Hepatic stellate cell (primary cell): ENCODE data around the gene GLCE.

Source experiments
- DNase-seq: peaks from one replicate; pipeline ENCODE4 v3.0.0; 2011; ENCODE audit warnings: low spot score

The GLCE gene

DNA sequence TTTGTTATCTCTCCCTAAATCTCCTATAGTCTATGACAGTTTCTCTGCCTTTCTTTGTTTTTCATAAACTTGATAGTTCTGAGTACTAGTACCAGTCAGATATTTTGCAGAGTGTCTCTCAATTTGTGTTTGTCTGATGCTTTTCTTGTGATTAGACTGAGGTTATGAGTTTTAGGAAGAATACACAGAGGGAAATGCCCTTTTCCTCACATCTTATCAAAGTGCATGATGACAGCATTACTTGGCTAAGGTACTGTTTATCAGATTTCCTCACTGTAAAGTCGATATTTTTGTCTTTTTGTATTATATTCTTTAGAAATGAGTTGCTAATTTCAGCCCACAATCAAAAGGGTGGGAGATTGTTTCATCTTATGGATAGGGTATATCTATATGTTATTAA, 45.6 kb downstream of the GLCE start:
- DNase-seq, result no peak

DNA sequence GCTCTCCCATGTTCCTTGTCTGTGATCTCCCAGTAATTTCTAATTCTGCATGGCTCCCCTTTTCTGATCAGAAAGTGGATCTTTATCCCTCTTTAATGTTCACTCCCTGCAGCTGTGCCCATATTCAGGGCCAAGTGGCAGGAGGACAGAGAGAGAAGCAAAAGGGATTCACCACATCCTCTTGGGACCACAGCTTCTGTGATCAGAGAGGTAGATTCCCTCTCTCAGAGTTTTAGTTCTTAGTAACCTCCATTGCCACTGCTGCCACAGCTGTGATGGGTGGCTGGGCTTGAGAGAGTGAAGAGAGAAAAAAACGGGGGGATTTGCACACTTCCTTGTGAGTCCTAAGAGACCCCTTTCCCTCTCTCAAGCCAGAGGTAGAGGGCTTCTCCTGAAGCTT, 49.2 kb downstream of the GLCE start:
- DNase-seq, result no peak

DNA sequence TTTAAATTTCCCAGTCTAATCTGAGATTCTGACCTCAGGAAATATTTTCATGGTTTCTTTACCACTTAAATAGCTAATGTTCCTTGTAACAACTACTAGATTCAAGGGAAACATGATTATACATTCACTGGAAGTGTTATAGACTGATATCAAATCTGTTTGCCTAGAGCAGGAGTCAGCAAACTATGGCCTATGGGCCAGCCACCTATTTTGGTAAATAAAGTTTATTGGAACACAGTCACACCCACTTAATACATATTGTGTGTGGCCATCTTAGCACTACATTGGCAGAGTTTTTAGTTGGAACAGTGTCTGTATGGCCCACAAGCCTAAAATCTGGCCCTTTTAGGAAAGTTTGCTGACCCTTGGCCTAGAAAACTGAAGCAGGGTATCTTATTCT, 50.1 kb downstream of the GLCE start:
- DNase-seq, result no peak

DNA sequence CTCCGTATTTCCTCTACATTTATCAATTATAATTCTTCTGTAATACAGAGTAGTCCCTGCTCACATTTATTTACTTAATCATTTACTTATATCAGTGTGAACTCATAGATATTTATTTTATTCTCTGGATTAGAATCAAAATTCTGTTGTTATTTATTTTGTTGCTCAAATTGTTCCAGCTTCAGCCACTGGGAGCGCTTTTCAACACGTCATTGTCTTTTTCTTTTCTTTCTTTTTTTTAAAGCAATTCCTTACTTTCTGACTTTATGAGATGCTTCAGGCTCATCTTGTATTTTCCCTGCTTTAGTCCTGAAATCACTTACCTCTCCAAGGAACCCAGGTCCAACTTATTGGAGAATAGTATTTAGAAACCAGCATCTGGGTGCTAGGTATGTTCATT, 53.4 kb downstream of the GLCE start:
- no peak for DNase-seq

DNA sequence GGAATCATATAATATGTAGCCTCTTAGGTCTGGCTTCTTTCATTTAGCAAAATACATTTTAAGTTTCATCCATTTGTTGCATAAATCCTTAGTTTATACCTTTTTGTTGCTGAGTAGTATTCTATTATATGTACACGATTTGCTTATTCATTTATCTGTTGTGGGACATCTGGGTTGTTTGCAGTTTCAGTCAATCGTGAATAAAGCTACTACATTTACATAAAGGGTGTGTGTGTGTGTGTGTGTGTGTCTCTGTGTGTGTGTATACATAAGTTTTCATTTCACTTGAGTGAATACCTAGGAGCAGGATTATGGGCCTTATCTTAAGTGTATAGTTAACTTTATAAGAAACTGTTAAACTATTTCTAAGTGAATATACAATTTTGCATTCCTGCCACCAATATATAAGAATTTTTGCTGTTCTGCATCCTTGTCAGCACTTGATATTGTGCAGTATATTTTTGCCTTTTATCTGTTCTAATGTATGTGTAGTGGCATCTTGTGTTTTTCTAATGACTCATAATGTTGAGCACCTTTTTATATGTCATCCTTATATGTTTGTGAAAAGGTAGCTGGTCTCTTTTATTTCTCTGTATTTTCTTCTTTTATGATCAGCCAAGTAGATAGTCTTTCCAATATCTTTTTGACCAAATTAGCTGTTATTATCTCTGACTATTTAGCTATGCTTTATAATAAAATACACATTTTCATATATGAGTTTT, 55.0 kb downstream of the GLCE start:
- no peak for DNase-seq

DNA sequence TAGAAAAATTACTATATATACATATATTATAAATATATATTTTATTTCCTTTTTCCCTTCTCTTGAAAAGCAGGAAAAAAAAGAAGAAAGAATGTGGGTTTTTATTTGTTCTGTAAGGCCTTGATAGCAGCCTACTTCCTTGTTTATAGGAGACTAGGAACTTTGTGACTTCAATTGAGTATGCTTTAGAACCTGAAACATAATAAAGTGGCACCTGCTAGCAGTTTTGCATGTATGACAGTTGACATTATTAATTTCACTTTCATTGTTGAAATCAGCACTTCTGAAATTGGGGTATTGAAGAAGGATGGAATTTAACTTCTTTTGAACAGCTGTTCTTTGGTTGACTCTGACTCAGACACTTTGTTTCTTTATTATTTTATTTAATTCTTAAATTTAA, 56.9 kb downstream of the GLCE start:
- DNase-seq, result no peak

DNA sequence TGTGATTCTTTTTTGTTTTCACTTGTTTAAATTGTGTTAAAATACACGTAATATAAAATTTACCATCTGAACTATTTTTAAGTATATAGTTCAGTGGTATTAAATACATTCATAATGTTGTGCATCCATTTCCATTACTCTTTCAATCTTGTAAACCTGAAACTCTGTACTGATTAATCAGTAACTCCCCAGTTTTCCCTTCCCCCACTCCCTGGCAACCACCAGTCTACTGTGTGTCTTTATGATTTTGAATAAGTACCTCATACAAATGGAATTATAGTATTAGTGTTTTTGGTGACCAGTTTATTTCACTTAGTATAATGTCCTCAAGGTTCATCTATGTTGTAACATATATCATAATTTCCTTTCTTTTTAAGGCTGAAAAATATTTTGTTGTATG, 59.3 kb downstream of the GLCE start:
- no peak for DNase-seq

DNA sequence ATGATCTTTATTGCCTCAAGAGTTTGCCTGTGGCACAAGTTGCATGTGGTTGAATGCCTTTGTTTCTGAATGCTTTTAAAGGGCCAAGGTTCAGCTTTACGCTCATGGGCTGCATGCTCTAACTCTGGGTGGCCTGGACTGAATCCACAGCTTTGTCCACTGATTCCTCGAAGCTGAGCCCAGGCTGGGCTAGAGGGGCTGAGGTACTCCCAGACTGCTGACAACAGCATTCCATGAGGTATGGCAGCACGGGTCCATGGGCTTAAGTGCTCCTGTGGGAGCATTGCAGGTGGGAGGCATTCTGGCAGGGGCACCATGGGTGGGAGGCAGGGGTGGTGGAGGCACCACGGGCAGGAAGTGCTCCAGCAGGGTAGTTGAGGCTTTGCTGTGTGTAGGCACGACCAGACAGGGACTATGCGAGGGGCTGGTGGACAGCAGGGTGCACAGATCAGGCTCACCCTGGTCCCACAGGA, 61.6 kb downstream of the GLCE start:
- DNase-seq, result no peak

DNA sequence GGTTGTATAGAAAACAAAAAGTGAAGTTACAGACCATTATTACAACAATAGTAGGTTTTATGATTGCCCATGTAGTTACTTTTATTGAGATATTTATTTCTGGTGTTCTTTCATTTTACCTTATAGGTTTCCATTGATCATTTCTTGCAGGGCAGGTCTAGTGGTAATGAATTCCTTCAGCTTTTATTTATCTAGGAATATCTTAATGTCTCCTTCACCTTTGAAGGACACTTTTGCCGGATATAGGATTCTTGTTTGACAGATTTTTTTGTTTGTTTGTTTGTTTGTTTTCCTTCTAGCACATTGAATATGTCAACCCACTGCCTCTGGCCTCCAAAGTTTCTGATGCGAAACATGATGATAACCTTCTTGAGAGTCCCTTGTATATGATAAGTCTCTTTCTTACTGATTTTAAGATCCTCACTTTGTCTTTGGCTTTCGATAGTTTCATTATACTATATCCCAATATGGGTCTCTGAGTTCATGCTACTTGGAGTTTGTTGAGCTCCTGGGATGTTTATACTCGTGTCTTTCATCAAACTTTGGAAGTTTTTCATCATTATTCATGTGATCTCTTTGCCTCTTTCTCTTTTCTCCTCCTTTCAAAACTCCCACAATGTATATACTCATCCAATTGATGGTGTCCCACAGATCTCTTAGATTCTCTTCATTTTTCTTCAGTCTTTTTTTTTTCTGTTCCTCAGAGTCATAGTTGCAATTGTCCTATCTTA, 62.8 kb downstream of the GLCE start:
- no peak for DNase-seq

DNA sequence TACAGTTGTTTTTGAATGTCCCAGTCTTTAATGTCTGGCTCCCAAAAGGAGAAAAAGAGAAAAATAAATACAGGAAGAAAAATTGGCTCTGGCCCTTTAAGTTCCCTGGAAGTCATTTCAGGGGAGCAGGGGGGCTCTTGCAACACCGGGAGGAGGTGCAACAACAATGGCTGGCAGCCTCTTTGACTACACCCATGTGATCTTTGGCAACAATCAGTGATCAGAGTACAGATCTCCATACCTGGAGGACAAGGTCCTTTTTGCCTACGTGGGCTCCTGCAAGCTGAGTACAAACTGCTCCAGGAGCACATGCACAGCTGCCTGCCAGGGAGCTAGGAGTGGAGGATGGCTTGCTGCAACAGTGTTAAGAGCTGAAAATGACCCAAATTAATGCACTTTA, 63.9 kb downstream of the GLCE start:
- DNase-seq, result no peak

DNA sequence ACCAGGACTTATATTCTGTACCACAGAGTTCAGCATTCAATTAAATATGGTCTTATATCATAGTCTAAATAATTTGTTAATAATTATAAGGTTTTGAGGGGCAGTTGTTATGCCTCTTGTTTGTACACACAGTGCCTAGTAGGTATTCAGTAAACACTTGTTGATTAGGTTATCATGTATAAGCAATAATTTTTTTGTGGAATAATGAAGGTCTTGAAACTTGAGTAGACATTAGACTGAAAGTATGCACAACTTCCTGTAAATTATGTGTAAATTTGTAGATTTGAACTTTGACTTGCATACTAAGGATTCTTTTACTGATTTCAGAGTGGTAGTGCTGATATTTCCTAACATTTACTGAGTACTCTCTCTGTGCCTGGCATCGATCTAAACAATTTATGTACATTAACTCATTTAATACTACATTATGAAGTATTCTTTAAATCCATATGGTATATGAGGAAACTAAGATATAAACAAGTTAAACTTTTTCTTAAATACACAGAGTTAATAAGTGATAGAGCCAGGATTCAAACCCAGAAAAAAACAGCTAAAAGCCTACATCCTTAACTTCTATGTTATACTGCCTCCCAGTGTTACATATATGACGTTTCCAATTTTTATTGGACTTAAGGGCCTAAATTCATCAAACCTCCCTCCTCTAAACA, 65.1 kb downstream of the GLCE start:
- DNase-seq, result peak; percentile 11

DNA sequence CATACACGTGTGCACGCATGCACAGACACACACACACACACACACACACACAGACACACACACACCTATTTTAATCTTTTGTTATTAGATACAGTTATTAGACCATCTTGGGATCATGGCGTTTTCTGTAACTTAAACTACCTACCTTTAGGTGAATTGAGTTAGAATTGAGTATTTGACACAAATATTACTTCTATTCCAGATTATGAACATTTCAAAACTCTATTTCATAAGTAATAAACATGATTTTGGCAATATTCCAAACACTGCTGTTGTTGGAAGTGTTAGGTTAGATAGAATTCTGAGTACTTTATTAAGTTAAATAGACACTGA, 65.6 kb downstream of the GLCE start:
- no peak for DNase-seq

DNA sequence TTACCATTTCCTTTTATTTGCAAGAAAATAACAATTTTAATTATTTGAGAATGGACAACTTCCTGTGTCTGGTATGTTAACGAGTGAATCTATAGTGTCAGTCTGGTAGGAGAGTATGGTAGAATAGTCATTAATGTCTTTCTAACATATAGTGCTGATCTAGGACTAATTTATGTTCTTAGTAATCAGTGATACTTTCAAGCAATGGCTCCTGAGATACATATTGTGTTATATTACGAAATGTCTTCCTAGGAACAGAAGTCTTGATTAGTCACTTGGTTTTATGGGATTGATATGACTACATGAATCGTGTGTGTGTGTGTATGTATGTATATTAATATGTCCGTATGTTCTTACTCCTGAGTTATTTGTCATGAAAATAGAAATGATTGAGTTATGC, 71.7 kb downstream of the GLCE start:
- DNase-seq, result no peak

DNA sequence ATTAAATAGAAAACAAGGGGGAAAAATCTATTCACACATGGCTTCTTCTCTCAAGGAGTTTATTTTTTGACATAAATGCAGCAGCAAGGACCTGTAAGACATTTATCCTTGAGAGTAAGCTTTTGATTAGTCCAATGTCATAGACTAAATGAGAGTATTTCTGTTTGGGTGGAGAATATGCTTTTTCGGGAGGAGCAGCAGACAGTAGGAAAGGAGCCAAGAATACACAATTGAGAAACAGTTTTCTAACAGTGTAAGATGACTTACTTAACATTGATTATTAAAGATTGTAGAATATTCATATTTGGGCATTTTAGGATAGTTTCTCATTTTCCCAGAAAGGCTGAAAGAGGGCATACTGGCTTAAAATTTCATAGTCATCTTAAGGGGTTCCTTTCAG, 72.3 kb downstream of the GLCE start:
- DNase-seq, result no peak

DNA sequence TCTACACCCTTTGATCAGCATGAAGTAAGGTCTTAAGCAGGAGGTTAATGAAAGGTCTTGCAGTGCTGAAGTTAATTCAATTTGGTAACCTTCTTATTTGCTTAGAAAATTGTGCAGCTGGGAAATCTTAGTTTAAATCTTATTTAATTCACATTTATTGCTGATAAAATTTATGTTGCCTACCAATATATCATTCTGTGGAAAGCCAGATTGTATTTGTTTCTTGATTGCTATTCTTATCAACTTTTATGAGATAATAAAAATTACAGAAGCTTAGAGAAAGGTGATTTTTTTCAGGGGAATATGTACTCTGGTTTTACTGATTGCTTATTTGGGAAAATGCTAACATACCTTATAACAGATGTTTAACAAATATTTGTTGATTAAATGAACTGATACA, 74.2 kb downstream of the GLCE start:
- no peak for DNase-seq

DNA sequence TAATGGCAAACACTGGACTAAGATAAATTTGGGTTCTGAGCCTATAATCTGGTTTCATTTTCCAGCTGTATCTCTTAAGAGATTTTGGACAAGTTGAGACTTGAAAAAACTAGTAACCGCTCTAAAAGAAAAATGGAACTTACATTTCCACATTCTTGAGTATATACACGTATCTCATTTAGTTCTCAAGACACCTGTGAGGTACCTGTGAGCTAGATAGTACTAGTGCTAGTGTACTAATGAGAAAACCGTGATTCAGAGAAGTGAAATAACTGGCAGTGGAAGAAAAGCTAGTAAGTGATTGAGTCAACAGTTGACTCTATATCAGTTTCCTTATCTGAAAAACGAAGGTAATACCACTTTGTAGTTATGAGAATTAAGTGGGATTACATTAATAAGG, 76.1 kb downstream of the GLCE start:
- DNase-seq, result no peak

DNA sequence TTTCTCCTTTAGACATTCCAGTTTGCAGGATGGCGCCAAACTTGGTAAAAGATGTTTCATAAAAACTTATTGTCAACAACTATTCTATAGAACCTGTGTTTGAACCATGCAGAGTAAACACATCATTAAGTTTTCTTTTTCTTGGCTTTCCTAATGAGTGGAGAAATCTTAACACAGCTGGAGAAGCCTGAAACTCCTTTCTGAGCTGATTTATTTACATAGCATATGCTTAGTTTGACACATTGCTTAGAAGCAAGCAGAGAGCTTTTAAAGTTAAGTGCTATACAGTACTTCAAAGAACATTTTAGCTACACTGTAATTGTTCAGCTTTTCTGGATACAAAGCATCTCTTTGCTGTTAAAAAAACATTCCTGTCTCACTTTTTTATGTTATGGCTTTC, 77.3 kb downstream of the GLCE start:
- no peak for DNase-seq

DNA sequence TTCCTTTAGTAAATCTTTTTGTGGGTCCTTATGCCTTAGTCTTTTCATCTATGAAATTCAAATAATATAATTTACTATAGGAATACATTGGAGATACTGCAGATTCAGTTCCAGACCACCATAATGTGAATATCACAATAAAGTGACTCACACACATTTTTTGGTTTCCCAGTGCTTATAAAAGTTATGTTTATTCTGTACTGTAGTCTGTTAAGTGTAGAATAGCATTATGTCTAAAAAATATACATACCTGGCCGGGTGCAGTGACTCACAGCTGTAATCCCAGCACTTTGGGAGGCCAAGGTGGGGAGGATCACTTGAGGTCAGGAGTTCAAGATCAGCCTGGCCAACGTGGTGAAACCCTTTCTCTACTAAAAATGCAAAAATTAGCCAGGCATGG, 84.4 kb downstream of the GLCE start:
- no peak for DNase-seq

DNA sequence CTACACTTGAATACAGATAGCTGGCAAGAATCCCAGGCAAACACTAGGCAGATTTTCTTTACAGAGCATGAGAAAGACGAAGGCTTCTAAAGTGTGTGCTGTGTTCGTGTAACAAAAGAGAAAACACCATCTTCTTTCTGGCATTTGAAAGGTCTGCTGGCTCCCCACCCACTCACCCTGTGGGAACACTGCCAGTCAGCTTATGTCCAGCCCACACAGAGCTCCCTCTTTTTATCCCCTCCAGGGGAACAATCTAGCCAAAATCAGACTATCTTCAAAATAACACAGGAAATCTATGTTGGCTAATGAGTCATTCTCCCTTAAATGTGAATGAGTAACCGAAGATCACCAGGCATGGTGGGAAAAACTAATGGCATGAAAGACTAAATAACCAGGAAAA, 92.7 kb downstream of the GLCE start:
- peak; percentile 51 for DNase-seq

DNA sequence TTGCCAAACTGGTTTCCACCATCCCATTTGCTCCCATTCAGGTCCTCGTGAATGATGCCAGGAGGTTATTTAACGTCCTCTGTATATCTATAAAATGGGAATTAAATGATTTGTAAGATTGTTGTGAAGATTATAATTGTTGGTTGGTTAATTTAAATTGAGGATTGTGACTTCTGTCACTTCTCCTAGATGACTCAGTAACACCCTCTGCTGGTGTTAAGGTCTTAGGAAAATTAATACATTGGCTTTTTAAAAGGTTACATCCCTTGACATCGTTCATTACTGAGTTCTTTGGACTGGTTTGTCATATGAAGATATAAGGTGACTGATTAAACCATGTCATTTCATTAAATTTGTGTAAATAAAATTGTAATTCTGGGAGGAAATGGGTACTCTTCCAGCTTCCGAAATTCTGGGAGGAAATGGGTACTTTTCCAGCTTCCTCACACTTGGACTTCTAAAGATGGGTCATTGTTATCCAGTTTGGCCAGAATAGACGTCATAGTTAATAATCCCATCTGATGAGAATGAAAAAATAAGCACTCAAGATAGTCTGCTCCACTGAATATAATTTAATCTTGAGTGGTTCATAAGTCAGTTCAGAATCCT, 105.0 kb downstream of the GLCE start:
- no peak for DNase-seq

DNA sequence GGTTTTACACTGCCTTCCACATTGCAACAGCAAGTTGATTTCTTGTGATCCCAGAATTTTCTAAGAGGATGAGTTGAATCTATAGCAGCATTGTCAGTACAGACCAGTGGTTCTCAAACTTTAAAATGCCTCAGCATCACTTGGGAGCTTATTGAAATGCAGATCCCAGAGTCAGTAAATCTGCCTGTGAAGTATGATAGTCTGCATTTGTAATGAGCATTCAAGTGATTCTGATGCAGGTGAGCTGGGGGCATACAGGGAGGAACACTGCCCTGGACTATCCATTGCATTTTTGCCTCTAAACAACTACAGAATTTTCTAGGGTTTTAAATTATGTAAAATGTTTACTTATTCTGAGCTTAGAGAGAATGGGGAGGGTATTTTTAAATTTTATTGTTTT, 110.8 kb downstream of the GLCE start:
- DNase-seq, result no peak

DNA sequence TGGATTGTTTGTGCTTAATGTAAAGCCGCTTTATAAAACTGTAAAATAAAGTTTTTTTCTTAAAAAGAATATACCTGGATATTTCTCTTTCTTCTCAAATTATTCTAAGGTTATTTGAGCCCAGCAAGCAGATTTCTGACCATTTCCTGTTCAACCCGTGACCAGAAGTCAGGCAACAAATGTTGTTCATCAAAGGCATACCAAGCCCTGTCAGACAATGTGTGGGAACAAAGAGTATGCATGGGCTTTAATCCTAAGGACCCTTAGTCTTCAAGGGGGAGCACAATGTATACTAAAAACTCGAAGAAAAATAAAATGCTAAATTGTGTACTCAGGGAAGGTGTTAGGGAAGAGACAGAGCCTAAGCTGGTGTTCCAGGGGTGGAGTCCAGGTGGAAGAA, 111.7 kb downstream of the GLCE start:
- no peak for DNase-seq

DNA sequence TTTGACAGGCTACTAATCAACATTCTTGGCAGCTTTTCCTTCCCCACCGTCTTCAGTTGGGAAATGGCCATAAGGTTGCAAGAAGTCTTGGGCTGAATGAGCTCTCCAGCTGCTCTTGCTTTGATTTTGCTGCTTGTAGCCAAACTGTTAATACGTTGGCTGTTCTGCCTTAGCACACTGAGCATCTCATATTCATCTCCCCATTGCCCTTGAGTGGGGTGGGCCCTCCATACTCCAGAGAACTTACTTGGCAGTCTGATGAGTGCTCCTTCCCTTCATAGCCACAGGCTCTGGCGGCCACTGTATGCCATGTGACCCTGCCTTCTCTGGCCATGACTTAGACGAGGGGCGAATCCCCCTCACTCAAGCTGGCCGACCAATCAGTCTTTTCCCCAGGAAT, 112.5 kb downstream of the GLCE start:
- no peak for DNase-seq
